Spinal cord (tissue), 10 donors: ENCODE data around the gene CTNNA3. TPM values are rescaled to one million over a fixed set of nuclear protein-coding genes. Genes with fewer than 3 reads are reported as not detected.
"Not testable (repeated sequence)": the region's sequence is repeated elsewhere in the genome, so short reads cannot be mapped to it uniquely, and the experiment has no call there.

ENCODE experiments used
- DNase-seq, 6 donors: peaks; one replicate each; pipeline versions ENCODE4 v3.0.0 to v3.0.0-alpha.2; 2013 to 2015; ENCODE audit warnings: low spot score in 6 of 6, low read depth in 4 of 6
- H3K27ac ChIP-seq: one replicate; pipeline ENCODE4 v1.5.1; 2013; ENCODE audit warnings: low read depth, low read length, control low read depth
- H3K27me3 ChIP-seq: one replicate; pipeline ENCODE4 v1.6.1; 2013; ENCODE audit warnings: low read length; ENCODE audit not compliant: control insufficient read depth, insufficient read depth
- H3K36me3 ChIP-seq: one replicate; pipeline ENCODE4 v1.6.1; 2013; ENCODE audit warnings: low read length; ENCODE audit not compliant: control insufficient read depth, insufficient read depth
- H3K4me1 ChIP-seq: one replicate; pipeline ENCODE4 v1.6.1; 2013; ENCODE audit warnings: low read length; ENCODE audit not compliant: control insufficient read depth, insufficient read depth
- H3K4me3 ChIP-seq: one replicate; pipeline ENCODE4 v1.5.1; 2013; ENCODE audit warnings: low read depth, low read length, control low read depth
- H3K9me3 ChIP-seq: one replicate; pipeline ENCODE4 v1.6.1; 2013; ENCODE audit warnings: low read length; ENCODE audit not compliant: control insufficient read depth, insufficient read depth
- WGBS: methylation state at CpG from one replicate; pipeline ENCODE4 v1.1.5; 2013; ENCODE audit warnings: missing lambda C conversion rate; ENCODE audit not compliant: insufficient coverage; 5-methylcytosine and 5-hydroxymethylcytosine counted together
- polyA plus RNA-seq, 2 donors: library from polyadenylated mRNA; unstranded; fragments of 120-200 nt; gene quantifications; one replicate each; pipeline ENCODE4 v1.2.1, GENCODE V29; 2013; ENCODE audit not compliant: insufficient read length in 2 of 2
- total RNA-seq, 2 donors: library from RNA; depleted of rRNA in 1 of 2; stranded (reverse); fragments of 120-200 nt in 1 of 2; fragments of >200 nt in 1 of 2; gene quantifications; one replicate each; pipeline versions ENCODE4 v1.2.3 to v1.2.4, GENCODE V29; 2013 to 2014
- donor health status: healthy.

The CTNNA3 gene
- total and polyA plus RNA-seq, 4 donors: 15.3 to 63.5 (median 41.0) TPM

GRCh38 chr10:66394342-66395063, 1301.5 kb downstream of the CTNNA3 start:
- Histone ChIP-seq H3K27ac (no peak overlapping the region), H3K36me3 (no peaks in the 10 kb centered on the region), H3K4me1 (no peaks in the 10 kb centered on the region), H3K4me3 (no peak overlapping the region), H3K27me3 (no peaks in the 10 kb centered on the region), H3K9me3 (no peaks in the 10 kb centered on the region)
- no CpG with 5 or more reads among the region's 2 CpGs for WGBS
- peak in 1 of 6 donors; percentile 71 for DNase-seq

GRCh38 chr10:66390926-66391325, 1305.1 kb downstream of the CTNNA3 start:
- no peak overlapping the region for H3K4me3 ChIP-seq
- H3K27ac ChIP-seq: no peak overlapping the region
- WGBS: 100% methylated on average over 1 of the region's 5 CpGs
- no peaks in the 10 kb centered on the region for H3K4me1 ChIP-seq
- no peaks in the 10 kb centered on the region for H3K9me3 ChIP-seq
- H3K36me3 ChIP-seq: no peaks in the 10 kb centered on the region
- no peaks in the 10 kb centered on the region for H3K27me3 ChIP-seq
- no peak for DNase-seq

GRCh38 chr10:66381045-66381444, 1315.0 kb downstream of the CTNNA3 start:
- no peak overlapping the region for H3K4me3 ChIP-seq
- no peak overlapping the region for H3K27ac ChIP-seq
- no peaks in the 10 kb centered on the region for H3K36me3 ChIP-seq
- no peaks in the 10 kb centered on the region for H3K4me1 ChIP-seq
- no peak for DNase-seq
- H3K27me3 ChIP-seq: no peaks in the 10 kb centered on the region
- no peaks in the 10 kb centered on the region for H3K9me3 ChIP-seq

- Histone ChIP-seq H3K27me3 (no peaks in the 10 kb centered on the region), H3K4me3 (no peak overlapping the region), H3K27ac (no peak overlapping the region), H3K4me1 (no peaks in the 10 kb centered on the region), H3K36me3 (no peaks in the 10 kb centered on the region), H3K9me3 (no peaks in the 10 kb centered on the region)
- WGBS: 67% methylated on average over 1 of the region's 3 CpGs
- DNase-seq: no peak
These were observed 1317.7 kb downstream of the CTNNA3 start for GRCh38 chr10:66378117-66378876.

- no CpG with 5 or more reads among the region's 2 CpGs for WGBS
- Histone ChIP-seq H3K4me3 (no peak overlapping the region), H3K4me1 (no peaks in the 10 kb centered on the region)
These were observed 1327.8 kb downstream of the CTNNA3 start for GRCh38 chr10:66368146-66368545.

GRCh38 chr10:66366163-66366562, 1329.8 kb downstream of the CTNNA3 start:
- Histone ChIP-seq H3K9me3 (no peaks in the 10 kb centered on the region), H3K4me3 (no peak overlapping the region), H3K36me3 (no peaks in the 10 kb centered on the region), H3K27ac (no peak overlapping the region), H3K4me1 (no peaks in the 10 kb centered on the region), H3K27me3 (no peaks in the 10 kb centered on the region)
- WGBS: no CpG with 5 or more reads among the region's 3 CpGs
- DNase-seq: no peak

More at GRCh38 chr10:66368146-66368545, 1327.8 kb downstream of the CTNNA3 start:
- peak in 1 of 6 donors; percentile 4 for DNase-seq
- Histone ChIP-seq H3K27me3 (no peaks in the 10 kb centered on the region), H3K36me3 (no peaks in the 10 kb centered on the region), H3K27ac (no peak overlapping the region), H3K9me3 (no peaks in the 10 kb centered on the region)

GRCh38 chr10:66365686-66366085, 1330.3 kb downstream of the CTNNA3 start:
- Histone ChIP-seq H3K4me3 (no peak overlapping the region), H3K27me3 (no peaks in the 10 kb centered on the region), H3K36me3 (no peaks in the 10 kb centered on the region), H3K27ac (no peak overlapping the region), H3K9me3 (no peaks in the 10 kb centered on the region), H3K4me1 (no peaks in the 10 kb centered on the region)
- no CpG with 5 or more reads among the region's 2 CpGs for WGBS
- no peak for DNase-seq

- H3K27ac ChIP-seq: no peak overlapping the region
- H3K4me1 ChIP-seq: no peaks in the 10 kb centered on the region
- no peaks in the 10 kb centered on the region for H3K36me3 ChIP-seq
- H3K9me3 ChIP-seq: no peaks in the 10 kb centered on the region
- H3K27me3 ChIP-seq: no peaks in the 10 kb centered on the region
- no CpG with 5 or more reads among the region's 3 CpGs for WGBS
- H3K4me3 ChIP-seq: no peak overlapping the region
- no peak for DNase-seq
These were observed 1333.5 kb downstream of the CTNNA3 start for GRCh38 chr10:66362522-66362921.

- H3K27me3 ChIP-seq, H3K36me3 ChIP-seq, H3K27ac ChIP-seq, H3K4me3 ChIP-seq, H3K4me1 ChIP-seq, H3K9me3 ChIP-seq, DNase-seq: not testable (repeated sequence)
- 98% methylated on average over 6 of the region's 12 CpGs for WGBS
These were observed 1342.2 kb downstream of the CTNNA3 start for GRCh38 chr10:66353822-66354221.

GRCh38 chr10:66353422-66353821, 1342.6 kb downstream of the CTNNA3 start:
- 60% methylated on average over 1 of the region's 3 CpGs for WGBS
- Histone ChIP-seq H3K4me1 (no peaks in the 10 kb centered on the region), H3K9me3 (no peaks in the 10 kb centered on the region), H3K4me3 (no peak overlapping the region), H3K36me3 (no peaks in the 10 kb centered on the region), H3K27me3 (no peaks in the 10 kb centered on the region), H3K27ac (no peak overlapping the region)
- no peak for DNase-seq
